Measurements from ENCODE around the gene SPRR5.
A peak's percentile ranks its signal among the peaks of the same experiment; 100 is the strongest.

The SPRR5 gene

DNA sequence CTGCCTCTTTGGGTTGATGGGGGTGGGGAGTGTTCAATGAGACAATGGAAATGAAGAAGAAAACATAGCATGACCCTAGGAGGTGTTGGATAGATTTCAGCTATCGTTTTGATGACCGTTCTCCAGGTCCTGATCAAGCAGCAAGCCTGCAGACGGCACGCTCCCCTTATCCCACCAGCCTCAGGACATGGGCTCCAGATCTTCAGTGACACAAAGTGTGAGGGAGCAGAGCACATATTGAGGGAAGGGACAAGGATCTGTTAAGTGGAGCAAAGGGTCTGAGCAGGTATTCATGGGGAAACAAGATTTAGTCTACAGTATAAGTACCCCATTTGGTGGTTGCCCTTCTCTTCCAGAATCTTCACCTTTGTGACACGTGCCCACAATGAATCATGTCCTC, 4.7 kb downstream of the SPRR5 start:
- DNase-seq = no peak

DNA sequence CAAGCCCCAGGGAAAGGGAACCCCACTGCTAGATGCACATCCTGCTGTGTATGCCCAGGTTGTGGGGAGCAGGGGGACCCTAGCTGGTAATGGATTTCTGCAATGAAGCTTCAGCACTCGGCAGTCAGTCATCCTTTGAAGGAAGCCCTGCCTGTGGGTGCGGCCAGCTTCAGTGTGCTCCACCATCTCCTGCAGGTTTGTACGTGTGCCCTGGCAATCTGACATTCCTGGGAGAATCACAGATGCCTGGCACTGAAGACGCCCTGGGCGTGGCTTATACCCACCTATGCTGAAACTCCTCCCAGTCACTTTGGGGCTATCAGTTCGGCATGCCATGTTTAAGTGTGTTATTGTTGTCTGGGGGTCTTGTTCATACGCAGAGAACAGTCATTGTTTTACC, 6.8 kb downstream of the SPRR5 start:
- DNase-seq = no peak

DNA sequence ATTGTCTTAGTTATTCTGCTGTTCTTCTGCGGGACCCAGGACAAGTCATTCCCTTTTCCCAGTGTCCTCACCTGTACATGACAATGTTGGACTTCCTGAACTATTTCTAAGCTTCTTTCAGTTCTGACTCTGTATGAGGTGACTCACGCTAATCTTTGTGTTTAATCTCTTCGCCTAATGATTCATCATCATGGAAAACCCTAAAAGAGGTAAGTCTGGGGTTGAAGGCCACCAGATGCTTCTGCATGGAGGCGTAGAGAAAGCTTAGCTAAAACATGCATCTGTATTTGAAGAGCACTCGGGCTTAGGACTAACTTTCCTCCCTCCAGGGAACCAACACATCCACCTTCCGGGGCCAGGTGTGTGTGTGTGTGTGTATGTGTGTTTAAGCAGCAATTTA, 7.4 kb downstream of the SPRR5 start:
- DNase-seq = no peak

DNA sequence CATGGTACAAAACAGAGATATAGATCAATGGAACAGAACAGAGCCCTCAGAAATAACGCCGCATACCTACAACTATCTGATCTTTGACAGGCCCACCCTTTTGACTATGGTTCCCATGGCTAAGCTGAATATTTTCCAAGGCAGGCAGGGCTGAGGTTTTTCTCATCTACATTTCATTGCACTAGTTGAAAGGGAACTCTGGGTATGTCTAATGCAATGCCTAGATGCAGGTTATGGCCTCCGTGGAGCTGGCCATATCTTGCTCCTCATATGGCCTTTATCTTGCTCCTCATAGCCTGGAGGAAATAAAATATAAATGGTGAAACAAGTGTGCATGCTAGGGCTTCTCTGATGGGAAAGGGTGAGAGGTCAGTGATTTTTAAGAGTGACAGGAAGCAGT, 10.6 kb downstream of the SPRR5 start:
- no peak for DNase-seq

DNA sequence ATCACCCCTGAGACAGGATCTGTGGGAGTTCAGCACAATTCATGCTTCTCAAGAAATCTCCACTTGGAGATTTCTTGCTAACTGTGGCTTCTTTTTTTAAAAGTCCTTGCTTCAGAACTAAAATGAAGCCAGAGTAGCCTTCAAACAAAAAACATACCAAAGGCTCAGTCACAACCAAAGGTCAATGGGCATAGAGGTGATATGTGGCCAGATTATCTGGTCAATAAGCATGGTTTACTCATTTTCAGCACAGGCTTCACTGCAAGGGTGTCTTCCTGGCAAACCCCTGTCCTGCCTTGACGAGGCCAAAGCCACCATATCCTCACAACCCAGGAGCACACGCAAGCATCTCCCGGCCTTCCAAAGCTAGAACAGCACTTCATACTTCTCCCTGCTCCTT, 12.3 kb downstream of the SPRR5 start:
- DNase-seq = no peak

DNA sequence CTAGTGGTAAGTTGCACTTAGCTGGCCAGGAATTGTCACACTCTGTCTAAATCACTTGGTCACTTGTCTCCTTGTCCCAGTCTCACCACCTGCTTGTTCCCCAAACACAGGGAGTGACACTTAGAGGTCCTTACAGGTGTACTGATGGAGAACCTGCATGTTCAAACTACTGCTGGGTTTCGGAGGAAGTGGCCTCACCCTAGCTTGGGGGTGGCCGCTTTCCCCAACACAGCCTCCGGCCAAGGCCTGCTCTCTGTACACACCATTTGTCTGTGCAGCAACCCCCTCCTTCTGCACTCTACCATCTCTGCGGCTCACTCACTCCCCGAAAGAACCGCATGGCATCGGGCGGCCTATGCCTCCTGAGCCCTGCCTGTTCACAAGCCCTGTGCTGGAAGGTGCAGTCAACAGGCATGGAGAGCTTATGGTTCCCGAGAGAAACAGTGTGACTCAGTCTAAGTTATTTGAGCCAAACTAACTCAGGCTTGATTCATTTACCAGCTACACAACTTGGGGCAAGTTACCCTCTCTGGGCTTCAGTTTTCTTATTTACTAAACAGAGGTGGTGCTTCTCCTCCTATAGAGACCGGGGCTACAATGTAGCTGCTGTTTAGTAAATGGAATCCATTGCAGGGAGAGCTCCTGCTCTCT, 12.9 kb downstream of the SPRR5 start:
- DNase-seq = peak; percentile 84

DNA sequence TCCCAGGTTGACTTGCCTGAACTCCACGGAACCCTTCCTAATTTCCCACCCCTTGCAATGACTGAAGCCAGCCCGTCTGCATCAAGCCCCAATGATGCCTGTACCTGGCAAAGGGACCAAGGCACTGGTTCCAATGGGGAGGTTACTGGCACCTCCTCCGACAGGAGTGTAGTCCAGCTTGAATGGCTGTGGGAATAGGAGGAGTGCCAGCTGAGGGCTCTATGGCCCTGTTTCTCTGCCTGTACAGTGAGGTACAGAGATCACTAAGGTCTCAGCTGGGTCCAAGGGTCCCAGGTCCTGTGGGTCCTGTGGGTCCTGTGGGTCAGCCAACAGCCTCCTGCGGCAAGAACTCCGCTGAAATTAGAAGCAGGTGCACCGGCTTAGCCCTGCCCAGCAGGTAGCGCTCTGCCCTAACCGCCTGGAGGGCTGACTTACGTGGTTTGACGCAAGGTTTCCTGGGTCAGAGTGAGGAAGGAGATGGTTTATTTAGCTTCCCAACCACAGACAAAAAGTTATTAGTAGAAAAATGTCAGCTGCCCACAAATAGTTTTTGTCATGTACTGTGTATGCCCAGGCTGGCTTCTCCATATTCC, 13.5 kb downstream of the SPRR5 start:
- no peak for DNase-seq

DNA sequence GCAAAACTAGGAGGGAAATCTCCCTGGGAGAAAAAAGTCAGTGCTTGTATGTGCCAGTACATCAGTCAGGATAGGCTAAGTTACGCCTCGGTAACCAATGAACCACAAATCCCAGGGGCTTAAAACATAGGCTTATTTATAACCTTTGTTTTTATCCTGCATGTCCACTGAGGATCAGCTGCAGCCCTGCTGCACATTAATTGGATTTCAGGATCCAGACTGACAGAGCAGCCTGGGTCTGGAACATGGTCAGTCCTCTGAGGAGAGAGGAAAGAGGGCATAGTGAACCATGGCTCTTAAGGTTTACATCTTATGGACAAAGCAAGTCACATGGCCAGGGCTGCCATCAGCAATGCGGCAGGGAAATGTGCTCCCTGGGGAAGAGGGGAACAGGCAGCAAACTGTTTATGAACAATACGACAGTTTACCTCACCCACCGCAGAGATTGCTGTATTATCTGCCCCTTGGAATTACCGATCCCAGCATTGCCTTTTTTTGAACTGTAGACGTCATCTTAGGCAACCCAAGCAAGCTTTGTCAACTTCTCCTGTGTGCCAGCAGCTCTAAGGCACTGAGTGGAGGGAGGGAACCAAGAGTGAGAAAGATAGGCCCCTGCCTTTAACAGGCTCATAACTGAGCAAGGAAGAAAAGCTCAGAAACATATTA, 14.4 kb downstream of the SPRR5 start:
- DNase-seq = no peak

DNA sequence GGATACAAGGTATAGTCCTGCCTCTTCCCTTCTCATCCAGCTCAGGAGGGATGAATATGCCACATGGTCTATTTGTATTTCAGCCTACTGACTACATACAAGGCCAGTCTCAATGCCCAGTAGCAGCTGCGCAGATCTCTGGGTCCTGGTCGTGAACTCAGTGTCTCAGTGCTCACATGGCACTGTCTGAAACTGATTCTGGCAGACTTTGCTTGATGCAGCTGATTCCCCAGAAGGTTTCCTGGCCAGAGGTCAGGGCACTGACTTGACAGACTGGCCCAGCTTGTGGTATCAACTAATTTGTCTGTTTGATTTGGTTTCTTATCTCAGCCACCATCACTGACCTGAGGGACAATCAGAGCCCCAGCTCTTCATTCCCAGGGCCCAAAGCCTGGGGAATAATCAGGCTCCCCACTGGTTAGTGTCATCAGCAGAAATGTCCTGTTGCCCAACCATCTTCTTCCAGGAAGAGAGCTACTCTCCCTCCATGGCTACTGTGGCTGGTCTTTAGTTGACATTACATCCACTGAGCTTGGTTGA, 15.9 kb downstream of the SPRR5 start:
- no peak for DNase-seq

DNA sequence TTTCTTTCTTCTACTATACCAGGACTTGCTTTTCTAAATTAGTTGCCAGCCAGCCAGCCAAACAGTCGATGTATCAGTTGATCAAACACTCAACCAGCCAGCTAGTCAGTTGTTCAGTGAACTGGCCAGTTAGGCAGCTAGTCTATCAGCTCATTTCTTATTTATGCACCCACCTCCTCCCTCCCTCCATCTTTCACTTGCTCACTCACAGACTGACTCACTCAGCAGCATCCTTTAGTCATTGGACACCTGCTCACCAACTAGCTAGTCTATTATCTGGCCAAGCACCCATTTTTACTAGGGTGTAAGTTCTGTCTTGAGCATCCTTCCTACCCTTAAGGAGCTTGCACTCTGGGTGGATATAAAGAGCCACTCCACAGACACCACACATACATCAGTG, 17.5 kb downstream of the SPRR5 start:
- DNase-seq = no peak

DNA sequence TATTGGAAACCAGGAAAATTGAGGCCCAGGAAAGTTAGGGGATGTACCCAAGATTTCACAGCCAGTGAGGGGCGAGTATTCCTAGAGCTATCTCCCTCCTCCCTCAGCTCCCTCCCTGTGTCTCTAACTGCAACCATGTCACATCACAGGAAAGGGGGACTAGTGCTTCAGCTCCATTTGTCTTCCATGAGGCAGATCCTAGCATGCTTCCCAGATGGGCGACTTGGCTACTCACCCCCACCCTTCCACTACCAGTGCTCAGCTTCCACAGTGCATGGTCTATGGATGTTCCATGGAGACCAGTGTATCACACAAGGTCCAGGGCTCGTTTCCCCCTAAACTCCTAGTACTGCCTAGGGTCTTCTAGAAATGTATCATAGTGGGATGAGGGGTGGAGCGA, 18.8 kb downstream of the SPRR5 start:
- DNase-seq = no peak

DNA sequence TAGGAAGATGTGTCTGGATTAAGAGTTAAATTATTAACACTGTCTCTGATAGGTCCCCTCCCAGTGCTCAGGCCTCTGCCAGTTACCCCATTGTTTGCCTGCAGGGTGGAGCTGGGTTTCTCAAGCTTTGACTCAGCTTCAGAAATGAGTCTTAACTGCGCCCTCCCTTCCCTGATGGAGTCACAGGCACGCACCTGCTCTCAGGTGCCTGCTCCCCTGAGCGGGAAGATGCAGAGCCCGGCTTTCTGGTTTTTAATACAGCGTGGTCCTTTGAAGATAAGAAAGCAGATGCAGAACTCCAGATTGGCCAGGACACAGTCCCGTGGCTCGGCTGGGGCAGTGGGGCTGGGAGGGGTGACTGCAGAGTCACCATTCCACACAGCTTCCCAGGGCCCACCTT, 20.2 kb downstream of the SPRR5 start:
- no peak for DNase-seq

DNA sequence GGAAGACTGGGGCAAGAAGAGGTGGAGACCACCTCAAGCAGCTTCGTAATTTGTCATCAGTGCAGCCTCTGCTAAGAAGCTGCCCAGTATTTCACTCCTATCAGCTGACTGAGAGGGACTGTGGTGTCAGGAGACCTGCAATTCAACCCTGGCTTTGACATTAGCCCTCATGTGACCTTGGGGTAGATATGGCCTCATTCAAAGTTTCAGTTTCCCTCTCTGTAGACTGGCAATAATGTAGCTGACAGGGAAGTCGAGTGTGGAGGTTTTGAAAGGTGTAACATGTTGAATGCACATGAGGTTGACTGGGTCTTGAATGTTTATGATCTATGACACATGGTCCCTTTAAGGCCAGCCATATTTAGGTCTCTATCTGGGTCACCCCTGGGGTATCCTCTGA, 21.2 kb downstream of the SPRR5 start:
- DNase-seq = no peak

DNA sequence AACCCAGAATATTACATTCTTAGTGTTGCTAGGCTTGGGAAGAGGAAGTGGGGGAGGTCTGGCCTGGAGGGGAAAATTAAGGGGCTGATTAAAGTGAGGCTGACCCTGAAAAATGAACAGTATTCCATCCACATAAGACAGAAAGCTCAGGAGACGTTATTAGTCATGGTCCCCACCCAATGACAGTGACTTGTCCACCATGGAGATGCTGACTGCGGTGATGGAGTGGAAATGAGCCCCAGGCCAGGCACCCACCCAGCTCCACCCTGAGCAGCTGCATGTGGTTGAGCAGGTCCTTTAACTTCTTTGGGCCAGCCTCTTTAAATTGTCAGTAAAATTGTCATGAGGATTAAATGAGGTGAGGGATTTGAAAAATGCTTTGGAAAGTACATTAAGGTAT, 22.0 kb downstream of the SPRR5 start:
- no peak for DNase-seq

DNA sequence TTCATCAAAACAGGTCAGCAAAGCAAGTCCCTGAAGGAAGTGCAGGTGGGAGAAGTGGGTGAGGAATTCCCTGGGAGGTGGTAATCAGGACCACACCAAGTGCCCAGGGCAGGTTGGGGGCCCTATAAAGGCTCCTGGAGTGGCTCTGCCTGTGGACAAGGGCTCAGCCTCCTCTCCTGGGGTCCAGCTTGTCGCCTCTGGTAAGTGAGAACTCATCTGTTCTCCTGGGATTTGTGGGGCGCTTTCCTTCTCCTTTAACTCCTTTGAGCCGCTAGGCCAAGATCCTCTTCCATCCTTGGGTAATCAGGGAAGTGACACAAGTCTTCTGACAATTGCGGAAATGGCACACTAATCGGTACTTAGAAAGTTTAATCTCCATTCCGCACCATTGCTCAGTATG, 23.5 kb downstream of the SPRR5 start, which contains the start of gene SPRR4:
SPRR4 (plus strand) TSS at position 154 of the 400 bp plus-strand sequence. CDS start 1,243 bp downstream, outside the sequence.
- DNase-seq = no peak

DNA sequence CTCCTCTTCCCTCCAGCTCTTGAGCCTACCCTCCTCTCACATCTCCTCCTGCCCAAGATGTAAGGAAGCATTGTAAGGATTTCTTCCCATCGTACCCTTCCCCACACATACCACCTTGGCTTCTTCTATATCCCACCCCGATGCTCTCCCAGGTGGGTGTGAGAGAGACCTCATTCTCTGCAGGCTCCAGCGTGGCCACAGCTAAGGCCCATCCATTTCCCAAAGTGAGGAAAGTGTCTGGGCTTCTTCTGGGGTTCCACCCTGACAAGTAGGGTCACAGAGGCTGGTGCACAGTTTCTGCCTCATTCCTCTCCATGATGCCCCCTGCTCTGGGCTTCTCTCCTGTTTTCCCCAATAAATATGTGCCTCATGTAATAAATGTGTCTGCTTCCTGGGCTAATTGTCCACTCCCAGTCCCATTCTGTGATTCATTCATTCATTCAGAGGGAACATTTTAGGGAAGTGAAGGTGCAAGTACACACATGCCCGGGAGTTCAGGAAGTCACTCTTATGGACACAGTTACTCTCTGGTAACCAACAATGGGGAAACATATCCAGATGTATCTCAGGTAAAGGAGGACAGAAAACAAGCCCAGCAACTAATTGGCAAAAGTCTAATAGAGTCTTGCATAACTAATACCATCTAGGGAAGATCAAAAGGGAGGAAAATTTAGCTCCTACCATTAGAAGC, 25.3 kb downstream of the SPRR5 start:
- no peak for DNase-seq

DNA sequence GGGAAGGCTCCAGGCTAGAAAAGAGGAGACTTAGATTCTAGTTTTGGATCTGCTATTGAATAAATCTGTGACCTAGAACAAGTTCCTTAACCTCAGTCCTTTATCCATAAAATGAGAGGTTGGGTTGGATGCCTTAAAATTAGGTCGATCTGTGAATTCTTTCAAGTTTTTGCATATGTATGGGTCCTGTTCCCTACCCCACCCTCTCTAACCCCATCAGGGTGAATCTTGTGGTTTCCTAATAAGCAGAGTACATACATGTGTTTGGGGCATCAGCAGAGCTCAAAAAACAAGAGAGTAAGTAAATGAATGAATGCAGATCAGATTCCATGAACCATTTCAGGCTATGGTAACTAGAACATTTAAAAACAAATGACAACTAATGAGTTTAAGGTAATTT, 29.7 kb downstream of the SPRR5 start:
- no peak for DNase-seq

DNA sequence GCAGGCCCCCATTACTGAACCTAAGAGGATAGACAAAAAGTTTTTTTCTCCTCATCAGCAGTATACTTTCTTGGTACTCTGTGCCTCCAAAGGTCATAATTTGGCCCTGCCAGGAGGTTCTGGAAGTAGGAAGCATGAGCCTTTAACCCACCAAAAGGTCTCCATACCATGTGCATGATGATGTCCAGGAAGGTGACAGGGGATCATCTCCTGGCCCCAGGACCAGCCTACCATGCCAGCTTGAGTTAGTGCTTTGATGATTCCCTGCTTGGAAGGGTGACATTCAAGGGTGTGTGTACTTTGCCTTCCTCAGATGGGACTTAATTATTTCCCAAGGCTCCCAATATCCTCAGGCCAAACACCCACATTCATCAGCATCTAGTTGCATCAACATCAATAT, 30.6 kb downstream of the SPRR5 start:
- DNase-seq = no peak

DNA sequence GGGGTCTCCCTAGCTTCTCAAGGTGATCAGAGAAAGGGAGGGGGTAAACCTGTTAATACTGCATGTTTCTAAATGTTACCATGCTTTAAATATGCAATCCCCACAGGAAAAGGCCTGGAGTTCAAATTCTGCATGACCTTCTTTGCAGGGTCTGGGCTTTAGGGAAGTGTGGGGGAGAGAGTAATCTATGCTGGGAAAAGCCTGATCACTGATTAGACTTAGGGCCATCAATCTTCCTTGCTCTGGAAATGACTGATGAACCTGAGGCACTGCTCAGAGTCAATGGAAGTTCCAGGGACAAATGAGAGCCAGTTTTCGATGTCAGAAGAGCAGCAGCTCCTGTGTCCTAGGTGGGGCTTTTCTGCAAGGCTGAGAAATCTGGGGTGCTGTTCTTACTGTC, 33.7 kb downstream of the SPRR5 start:
- no peak for DNase-seq

DNA sequence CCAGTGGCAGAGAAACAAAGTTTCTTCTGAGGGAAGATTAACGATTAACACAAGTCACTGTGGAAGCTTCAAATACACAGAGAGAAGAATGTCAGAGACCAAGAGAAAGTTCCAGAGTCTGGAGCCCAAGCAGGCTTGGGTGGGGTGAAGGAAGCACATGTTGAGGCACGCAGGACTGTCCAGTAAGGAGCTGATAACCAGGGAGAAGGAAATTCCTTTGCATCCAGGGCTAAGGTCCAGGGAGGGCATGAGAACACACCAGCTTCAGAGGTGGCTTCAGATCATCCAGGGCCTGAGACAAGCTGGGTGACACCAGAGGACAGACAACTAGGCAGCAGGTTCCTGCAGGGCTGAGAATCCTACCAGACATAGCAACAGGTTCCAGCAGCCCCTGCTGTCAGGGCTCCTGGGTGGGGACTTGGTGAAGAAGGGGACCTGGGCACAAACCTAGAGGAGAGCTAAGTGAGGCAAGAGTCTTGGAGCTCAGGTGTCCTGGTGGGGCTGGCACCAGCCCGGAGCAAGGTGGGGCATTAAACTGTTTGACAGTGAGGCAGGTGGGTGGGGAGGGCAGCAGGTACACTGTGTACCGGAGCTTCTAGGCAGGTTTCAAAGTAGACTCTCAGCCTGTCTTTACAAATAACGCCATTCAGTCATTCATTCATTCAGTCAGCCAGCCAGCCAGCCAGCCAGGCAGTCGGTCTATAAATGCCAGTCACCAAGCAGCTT, 34.3 kb downstream of the SPRR5 start:
- DNase-seq = no peak

DNA sequence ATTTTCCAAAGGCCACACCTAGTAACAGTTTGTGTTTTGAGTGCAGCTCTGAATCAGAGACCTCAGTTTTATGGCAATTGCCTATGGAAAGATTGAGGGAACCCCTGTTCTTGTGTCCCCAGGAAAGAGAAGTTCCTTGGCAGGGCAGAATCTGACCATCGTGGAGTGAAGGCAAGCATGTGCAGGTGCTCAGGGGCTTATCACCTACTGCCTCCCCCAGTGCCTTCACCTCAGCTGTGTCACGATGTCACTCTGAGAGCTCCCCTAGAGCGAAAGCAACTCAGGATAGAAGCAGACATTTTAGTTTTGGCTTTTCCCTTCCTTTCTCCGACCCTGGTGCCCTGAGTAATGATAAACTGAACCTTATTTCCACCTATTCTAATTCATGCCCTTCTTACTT, 35.1 kb downstream of the SPRR5 start:
- DNase-seq = no peak

DNA sequence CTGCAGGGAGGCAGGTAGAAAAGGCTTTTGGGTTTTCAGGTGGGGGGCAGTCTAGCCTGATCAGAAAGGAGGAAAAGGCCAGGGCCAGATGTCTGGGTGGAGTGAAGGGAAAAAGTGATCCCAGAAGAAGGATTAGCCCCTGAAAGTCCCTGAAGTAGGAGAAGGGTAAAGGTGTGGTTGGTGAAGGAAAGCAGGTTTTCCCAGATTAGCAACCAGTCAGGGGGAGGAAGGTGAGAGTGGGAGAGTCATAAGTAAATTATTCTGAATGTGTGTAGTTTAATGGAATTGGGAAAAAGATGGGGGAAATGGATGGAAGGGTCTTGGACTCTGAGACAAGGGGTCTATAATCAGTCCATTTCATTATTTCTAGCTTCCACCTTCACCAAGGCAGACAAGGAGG, 36.2 kb downstream of the SPRR5 start:
- no peak for DNase-seq

DNA sequence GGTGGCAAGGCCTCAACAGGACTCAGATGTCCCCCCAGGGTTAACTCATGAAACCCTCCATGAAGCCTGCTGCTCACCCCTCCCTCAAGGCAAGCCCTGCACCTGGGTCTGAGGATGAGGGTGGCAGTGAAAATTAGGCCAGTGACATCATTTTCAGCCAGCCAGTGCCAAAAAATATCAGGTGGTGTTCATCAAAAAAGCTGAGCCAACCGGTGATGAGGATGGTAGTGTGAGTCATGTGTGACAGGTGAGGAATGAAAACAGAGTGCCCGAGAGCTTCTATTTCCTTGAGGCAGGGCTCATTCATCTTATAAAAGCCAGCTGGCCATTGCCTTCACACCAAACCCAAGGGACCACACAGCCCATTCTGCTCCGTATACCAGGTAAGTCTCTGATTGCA, 36.7 kb downstream of the SPRR5 start, which contains the start of gene SPRR1A:
SPRR1A (plus strand) TSS at position 339 of the 400 bp plus-strand sequence. CDS start 1,150 bp downstream, outside the sequence.
- DNase-seq = no peak
